ENCODE measurements around the gene SH3BP4.
"Not testable (repeated sequence)": the region's sequence is repeated elsewhere in the genome, so short reads cannot be mapped to it uniquely, and the experiment has no call there.

Gene SH3BP4

DNA sequence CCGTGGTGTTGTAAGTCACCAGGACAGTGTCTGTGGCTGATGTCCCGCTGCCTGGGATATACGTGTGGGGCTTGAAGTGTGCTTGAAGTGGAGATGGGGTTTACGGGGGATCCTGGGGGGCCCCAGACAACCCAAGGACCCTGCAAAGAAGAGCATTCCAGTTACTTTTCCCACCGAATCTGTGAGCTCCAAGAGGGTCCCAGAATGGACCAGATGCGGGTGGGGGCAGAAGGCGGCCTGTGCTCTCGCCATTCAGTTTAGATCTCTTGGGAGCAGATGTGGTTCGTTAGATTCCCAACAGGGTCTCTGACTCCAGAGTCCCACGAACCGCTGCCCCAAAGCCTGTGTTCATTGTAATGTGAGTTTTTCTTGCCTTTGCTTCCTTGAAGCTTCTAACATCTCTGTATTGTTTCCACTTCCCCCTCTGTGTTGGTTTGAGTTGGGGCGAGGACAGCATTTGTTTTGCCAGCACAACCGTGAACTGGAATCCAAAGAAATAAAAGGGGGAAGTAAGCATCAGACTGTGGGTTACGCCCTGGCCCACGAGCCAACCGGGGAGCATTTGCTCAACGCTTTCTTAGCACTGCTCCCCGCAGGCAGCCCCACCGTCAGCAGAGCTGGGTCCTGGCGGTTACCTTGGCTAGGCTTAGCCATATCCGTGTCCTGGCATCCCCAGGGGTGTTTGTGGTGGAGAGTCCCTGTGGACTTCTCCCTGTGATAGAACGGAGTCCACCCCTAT is 92.1 kb downstream of the SH3BP4 start:
- DNase-seq, result no peak

DNA sequence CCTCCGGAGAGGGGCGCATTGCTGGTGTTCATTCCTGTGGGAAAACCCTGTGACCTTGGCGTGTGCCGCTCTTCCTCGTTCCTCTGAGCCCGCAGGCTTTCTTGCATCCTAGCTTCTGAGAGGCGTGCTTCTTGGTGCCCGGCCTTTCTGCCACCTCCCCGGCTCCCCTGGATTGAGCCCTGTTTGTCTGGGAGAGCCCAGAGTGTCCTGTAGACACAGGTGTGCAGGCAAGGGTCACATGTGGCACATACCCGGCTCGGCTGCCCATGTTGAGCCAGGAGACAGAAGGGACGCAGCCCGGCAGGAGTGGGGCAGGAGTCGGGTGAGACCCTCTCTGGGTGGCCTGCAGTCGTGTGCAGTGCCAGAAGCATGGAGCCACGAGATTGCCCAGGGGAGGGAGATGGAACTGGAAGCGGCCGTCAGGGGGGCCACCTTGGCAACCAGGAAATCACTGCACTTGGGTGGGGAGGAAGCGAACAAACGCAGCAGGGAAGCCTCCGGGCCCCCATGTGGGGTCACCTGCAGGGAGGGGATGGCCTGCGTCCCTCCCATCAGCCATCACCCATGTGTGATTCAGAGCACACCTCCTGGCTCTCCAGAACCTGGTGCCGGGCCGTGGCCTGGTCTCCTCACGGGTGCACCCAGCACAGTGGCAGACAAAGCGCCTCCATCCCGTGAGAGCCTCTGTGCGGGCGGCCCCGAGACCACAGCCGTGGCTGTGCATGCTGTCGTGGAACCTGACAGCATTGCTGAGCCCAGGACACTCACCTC is 92.9 kb downstream of the SH3BP4 start:
- no peak for DNase-seq

DNA sequence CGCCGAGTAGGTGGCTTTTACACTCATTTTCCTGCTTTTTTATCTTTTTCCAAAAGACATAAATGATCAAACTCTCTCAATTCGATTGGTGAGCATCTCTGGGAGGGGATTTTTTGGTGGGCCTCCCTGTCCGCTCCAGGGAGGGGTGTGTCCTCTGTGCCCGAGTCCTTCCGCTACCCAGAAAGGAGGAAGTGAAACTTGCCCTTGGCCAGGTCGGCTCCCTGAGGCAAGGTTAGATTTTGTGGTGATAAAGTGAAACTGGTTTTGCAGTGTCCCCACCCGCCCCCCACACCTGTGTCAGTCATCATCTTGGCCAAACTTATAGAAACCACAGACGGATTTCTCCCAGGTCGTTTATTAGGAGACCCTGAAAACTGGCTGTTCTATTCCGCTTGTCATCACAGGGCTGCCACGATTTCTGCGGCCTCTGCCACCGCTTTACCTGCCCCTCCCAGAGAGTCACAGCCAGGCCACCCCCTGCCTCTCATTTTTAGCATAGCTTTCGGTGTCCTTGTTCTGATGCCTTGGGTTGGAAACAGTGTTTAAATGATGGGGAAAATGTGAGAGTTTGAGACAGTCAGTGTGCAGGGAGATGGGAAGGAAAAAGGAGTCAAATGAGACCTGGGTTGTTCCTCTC is 93.6 kb downstream of the SH3BP4 start:
- peak in 1 of 5 donors; percentile 4 for DNase-seq

DNA sequence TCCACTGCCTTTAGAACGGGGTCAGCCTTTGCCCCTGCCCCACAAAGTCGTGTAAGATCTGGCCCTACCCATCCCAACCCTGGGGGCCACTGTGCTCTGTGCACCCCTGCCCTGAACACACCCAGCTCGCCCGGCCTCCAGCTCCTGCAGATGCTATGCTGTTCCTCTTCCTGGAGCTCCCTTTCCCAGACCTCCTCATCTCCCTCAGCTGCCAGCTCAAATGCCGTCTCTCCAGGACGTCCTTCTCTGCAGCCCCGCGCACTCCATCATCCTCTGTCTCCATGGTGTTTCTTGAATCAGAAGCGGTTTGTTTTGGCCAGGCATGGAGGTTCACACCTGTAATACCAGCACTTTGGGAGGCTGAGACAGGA is 94.1 kb downstream of the SH3BP4 start:
- no peak for DNase-seq

DNA sequence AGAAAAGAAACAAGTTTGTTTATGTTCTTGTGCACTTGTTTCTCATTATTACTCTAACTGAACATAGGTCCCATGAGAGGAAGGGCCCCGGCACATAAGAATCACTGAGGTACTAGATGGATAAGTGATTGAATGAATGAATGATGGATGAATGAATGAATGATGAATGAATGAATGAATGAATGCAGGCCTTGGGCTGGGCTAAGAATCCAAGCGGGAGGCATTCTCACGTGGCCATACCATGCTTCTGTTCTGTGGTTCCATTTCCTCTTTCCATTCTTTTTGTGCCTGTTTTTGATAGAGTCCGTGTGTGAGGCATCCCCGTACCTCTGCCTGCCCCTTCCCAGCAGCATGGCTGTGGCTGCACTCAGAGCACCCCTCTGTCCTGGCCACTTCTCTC is 94.8 kb downstream of the SH3BP4 start:
- no peak for DNase-seq

DNA sequence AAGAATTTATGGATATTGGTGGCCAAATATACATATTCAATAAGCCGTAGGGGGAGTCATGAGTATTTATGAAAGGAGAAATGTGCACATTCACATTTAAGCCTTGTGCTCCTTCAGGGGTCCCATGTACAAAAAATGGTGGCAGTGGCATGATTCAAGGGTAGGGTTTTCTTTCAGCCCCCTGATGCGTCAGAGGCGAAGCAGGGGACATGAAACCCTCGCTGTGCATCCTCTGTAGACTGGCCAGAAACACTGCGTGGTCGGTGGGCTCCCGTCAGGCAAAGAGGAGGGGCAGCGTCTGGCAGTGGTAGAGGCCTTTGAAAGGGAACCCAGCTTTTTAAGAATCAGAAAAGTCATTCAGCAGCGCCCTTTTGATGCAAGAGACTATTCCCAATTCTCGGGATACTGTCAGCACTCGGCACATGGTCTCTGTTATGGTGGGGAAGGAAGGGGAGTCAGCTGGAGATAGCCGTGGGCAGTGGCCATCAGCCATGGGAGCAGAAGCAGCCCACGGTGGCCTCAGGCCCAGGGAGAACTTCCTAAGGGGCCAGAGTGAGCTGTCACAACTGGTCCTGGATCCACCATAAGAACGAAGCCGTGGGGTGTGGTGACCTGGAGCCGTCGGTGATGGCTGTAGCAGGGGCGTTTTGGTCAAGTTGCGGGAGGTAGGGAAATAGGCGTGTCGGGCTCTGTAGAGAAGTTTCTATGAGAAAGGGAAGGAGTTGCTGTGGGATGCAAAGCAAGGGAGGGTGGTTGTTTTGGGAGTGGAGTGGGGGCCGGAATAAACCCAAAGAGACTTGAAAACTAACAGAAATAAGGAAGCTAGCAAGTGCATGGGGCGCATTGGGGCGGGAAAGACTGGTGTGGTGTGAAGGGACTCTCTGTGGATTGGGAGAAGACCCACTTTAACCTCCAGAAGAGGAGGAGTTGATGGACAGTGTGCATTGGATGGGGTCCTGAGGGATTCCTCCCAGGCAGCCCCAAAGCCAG is 95.6 kb downstream of the SH3BP4 start:
- no peak for DNase-seq

DNA sequence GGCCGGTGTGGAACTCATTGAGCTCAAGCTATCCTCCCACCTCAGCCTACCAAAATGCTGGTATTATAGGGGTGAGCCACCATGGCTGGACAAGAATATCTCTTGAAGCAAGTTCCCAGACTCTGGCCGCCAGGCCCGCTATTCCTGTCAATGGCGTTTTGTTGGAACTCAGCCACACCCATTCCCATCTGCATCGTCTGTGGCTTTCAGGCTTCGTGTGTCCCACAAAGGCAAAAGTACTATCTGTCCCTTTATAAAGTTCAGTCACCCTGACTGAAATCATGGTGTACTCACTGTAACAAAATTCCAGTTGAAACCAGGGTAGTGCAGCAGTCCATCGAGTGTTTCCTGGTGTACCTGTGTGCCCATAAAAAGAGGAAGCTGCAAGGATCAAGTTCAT is 96.7 kb downstream of the SH3BP4 start:
- no peak for DNase-seq

DNA sequence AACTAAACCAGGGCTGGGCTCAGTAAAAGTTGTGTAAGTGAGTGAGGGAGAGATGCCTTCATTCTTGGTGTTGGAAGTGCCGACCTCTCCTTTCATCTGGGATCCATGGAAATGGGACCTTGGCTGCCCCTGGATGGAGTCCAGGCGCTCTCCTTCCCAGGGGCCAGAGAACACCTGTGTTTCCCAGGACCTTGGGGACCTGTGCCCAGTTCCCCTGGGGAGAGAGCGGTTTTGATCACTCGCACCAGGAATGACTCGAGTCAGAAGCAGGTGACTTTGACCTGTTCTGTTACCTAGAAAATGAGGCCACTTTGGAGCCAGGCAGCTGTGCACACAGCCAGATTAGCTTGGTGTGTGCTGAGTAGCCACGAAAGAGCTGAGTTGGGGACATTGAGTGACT is 97.3 kb downstream of the SH3BP4 start:
- no peak for DNase-seq

DNA sequence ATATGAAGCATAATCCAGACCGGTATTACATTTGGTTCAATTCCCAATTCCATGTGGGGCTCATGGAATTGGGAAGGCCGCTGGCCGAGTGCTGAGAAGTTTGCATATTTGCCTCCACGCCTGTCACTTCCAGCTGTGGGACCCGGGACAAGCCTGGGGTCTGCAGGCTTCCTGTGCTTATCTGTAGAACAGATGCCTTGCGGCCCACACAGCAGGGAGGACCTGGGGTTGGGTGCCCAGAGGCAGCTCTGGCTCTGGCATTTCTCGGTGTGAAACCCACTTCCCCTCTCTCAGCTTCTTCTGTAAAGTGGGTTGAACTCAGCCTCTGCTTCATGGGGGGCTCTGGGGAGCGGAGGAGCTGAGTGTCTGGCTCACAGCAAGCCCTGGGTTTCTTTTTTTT is 97.9 kb downstream of the SH3BP4 start:
- DNase-seq, result no peak

DNA sequence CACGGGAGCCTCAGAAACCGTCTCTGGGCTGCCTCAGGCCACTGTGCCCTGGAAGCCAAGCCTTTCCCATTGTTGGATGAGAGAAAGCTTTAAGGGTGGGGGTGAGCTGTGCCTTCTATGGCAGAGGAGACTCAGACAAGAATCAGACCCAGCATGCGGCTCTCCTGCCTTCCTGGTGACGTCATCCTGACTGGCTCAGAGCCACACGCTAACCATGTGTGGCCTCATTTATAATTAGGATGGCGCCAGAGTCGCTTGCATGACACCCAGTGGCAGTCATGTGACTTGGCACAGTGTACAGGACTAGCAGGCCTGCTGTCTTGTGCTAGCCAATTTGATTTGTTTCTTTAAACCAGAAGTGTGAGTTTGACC is 99.1 kb downstream of the SH3BP4 start:
- no peak for DNase-seq

DNA sequence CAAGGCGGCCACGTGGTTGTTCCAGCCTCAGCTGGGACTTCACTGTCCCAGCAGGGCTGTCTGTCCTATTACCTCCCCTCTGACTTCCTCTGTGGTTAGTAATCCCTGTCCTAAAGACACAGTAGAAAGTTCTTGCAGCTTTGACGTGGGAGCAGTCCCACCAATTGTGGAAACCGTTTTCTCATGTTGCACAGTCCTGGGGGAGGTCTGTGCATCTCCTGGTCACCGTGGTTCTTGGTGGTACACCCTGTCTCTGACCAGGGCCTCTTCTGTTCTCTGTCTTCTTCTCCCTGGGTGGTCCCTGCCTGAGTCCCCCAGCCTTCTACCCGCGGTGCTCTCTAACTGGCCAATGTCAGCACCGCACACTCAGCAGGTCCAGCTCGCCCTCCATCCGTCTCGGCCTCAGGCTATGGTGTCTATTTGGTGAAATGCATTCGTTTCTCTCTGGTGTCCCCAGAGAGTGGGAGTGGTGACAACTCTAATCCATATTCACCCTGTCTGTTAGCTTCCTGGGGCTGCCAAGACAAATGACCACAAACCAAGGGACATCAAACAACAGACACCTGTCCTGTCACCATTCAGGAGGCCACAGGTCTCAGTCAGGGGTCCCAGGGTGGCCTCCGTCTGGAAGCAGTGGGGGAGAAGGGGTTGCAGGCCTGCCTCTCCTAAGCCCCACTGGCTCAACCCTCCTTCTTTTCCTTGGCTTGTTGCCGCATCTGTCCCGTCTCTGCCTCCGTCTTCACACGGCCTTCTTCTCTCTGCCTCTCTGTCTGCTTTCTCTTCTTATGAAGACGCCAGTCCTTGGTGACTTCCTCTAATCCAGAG is 99.8 kb downstream of the SH3BP4 start:
- no peak for DNase-seq

DNA sequence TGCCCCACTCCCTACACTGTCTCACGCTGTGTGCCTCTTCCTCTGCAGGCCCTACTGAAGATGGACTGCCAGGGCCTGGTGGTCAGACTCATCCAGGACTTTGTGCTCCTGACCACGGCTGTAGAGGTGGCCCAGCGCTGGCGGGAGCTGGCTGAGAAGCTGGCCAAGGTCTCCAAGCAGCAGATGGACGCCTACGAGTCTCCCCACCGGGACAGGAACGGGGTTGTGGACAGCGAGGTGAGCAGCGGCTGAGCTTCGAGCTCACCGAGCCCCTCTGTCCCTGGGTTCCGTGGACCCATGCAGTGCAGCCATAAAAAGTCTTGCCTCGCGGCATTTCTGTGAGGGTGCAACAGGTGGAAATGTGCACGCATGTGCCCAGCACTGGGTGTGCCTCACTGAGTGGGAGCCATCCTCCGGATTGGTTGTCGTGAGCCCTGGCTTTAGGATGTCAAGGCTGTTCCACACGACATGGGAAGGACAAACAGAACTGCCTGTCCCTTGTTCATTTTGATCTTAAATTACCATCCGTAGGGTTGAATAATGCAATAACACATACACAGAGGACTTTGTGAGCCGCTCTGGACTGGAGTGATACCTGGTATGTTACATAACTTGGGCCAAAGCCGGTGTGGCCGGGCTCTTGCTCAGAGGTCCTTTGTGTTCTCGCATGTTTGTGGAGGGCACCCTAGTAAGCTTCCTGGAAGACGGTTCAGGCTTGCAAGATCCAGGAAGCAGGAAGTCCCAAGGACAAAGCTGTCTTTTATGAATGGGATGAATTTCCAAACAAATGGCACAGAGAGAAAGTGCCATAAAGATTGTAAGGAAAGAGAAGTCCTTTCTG is 100.9 kb downstream of the SH3BP4 start:
- DNase-seq, result no peak

DNA sequence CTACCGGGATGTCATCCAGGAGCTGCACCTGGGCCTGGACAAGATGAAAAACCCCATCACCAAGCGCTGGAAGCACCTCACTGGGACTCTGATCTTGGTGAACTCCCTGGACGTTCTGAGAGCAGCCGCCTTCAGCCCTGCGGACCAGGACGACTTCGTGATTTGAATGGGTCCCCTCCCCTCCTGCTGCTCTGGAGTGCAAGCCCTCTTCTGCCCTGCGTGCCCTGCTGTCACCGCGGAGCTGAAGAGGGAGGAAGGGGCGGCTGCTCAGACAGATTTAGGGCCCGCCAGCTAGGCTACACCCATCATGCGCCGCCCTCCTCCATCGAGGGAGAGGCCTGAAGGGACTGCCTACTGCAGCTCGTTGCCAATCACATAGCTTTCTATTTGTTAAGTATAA is 101.8 kb downstream of the SH3BP4 start:
- DNase-seq, result no peak

DNA sequence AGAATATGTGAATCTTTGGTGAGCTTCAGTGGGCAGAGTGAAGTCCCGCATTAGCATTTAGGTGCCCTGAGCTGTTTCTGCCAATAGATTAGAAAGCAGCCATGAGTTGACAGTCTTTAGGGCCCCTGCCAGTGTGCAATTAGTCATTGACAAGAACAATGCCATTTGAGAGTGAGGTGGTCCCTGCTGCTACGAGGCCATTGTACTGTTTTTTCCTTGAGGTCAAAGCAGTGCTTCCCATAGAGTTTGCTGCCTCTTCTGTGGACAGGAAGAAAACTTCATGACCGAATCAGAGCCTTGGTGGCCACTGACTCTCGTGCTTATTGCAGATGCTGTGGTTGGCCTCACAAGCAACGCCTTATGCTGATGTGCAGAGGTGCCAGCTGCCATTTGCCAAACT is 102.7 kb downstream of the SH3BP4 start:
- DNase-seq, result no peak

DNA sequence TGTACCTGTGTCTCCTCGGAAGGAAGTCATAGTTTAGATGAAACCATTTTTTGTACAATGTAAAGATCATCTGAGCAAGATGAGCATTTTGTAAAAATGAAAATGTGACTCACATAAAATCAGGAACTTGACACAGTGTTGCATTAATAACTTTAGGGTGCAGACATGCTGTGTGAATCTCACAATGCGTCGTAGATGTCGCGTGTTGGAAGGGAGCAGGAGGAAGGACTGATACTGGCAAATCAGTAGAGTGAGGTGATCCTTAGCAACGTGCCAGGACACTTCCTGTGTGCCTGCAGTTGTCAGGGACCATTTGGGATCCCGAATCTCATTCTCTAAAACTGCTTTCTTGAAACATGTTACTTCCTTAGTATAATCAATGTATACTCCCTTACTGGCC is 103.1 kb downstream of the SH3BP4 start:
- DNase-seq, result no peak

DNA sequence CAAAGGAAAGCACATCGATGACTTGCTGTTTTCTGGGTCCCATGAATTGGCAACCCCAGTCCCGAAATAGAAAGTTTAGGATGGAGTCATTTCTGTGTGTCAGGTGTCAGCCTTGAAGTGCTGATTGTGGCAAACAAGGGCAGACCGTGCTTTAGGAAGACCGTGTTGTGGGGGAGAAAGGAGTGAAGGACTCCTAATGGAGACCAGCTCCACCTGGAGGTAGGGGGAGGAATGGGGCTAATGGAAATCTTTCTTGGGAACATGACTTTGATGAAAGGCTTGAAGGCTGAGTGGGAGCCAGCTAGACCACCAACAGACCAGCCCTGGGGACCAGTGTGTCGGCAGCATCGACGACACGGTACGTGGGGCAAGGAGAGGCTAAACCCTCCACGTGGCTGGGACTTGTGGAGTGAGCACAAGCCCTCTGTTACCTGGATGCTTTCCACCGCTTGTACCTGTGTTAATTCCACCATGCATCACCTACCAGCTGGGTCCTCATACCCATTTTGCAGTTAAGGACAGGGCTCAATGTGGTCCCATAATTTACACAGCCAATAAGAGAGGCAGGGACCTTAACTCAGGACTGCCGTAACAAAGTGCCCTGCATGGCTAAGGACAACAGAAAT is 104.2 kb downstream of the SH3BP4 start:
- DNase-seq, result no peak

DNA sequence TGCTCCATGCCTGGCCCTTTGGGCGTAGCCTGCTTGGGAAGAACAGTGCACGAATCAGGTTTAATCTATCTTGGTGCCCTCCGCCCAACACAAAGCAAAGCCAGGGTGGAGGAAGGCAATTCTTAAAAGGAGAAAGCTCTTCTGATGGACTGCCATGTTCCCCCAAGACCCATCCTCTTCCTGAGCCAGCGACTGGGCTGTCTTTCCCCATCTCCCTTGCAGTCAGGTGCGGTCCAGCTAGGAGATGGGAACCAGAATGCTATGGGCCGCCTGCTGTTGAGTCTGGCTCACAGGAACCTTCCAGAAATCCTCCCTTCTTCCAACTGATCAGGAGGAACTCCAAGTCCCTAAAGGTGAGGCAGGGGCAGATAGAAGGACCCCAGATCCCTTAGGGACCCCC is 105.0 kb downstream of the SH3BP4 start:
- DNase-seq, result no peak

DNA sequence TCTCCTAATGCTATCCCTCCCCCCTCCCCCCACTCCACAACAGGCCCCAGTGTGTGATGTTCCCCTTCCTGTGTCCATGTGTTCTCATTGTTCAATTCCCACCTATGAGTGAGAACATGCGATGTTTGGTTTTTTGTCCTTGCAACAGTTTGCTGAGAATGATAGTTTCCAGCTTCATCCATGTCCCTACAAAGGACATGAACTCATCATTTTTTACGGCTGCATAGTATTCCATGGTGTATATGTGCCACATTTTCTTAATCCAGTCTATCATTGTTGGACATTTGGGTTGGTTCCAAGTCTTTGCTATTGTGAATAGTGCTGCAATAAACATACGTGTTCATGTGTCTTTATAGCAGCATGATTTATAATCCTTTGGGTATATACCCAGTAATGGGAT is 105.8 kb downstream of the SH3BP4 start:
- not testable (repeated sequence) for DNase-seq

DNA sequence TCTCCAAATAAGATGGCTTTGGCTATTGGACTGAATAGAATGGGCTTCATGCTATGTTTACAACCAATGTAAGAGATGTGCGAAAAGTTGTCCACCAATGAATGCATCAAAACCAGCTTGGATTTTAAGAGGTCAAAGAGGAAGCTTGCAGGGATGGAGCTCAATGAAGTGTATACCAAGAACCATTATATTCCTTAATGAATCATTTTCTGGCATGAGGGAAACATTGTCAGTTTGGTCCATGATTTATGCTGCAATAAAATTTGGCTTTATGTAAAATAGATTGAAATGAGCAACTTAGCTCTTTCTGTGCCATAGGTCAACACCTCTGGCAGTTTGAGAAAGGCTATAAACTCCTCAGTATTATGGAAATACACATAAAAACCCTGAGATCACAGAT is 107.3 kb downstream of the SH3BP4 start:
- no peak for DNase-seq

DNA sequence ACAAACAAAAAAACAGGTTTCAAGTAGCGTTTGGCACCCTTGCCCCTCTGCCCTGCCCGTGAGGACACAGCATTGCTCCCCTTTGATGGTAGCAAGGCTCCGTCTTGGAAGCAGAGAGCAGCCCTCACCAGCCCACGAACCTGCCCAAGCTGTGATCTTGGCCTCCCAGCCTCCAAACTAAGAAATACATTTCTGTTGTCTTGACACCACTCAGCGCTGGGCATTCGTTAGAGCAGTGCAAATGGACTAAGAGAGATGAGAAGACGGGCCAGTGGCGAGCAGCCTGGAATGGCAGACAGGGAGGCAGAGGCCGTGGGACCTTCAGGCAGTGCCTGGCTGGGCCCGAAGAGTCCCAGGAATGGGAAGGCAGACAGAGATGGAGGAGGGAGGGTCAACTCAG is 109.8 kb downstream of the SH3BP4 start:
- DNase-seq, result no peak
